HUES64 (cell line): ENCODE results near the gene RAB11FIP3.

Experiments used
- H3K27ac ChIP-seq: 2 replicates; pipeline ENCODE4 v1.7.0; 2013; ENCODE audit warnings: low read depth, low read length, inconsistent platforms
- H3K27me3 ChIP-seq: 2 replicates; pipeline ENCODE4 v1.6.1; 2013; ENCODE audit warnings: mild to moderate bottlenecking, low read length; ENCODE audit not compliant: insufficient read depth
- H3K36me3 ChIP-seq: 2 replicates; pipeline ENCODE4 v1.6.1; 2013; ENCODE audit warnings: mild to moderate bottlenecking, low read length; ENCODE audit not compliant: insufficient read depth
- H3K4me1 ChIP-seq: 2 replicates; pipeline ENCODE4 v1.6.1; 2013; ENCODE audit warnings: mild to moderate bottlenecking, low read length, moderate library complexity; ENCODE audit not compliant: insufficient read depth
- H3K4me3 ChIP-seq: 2 replicates; pipeline ENCODE4 v1.5.1; 2013; ENCODE audit warnings: mild to moderate bottlenecking, low read length, moderate library complexity
- H3K9ac ChIP-seq: 2 replicates; pipeline ENCODE4 v1.6.1; 2013; ENCODE audit warnings: mild to moderate bottlenecking, low read depth, low read length
- H3K9me3 ChIP-seq: 2 replicates; pipeline ENCODE4 v1.6.1; 2013; ENCODE audit warnings: low read depth, low read length; ENCODE audit not compliant: insufficient read depth
- WGBS: fragments of 150-250, 120-280 bp; methylation state at CpG from one replicate; pipeline ENCODE4 v1.1.7; 2013; ENCODE audit warnings: missing lambda C conversion rate; 5-methylcytosine and 5-hydroxymethylcytosine counted together

The RAB11FIP3 gene

DNA sequence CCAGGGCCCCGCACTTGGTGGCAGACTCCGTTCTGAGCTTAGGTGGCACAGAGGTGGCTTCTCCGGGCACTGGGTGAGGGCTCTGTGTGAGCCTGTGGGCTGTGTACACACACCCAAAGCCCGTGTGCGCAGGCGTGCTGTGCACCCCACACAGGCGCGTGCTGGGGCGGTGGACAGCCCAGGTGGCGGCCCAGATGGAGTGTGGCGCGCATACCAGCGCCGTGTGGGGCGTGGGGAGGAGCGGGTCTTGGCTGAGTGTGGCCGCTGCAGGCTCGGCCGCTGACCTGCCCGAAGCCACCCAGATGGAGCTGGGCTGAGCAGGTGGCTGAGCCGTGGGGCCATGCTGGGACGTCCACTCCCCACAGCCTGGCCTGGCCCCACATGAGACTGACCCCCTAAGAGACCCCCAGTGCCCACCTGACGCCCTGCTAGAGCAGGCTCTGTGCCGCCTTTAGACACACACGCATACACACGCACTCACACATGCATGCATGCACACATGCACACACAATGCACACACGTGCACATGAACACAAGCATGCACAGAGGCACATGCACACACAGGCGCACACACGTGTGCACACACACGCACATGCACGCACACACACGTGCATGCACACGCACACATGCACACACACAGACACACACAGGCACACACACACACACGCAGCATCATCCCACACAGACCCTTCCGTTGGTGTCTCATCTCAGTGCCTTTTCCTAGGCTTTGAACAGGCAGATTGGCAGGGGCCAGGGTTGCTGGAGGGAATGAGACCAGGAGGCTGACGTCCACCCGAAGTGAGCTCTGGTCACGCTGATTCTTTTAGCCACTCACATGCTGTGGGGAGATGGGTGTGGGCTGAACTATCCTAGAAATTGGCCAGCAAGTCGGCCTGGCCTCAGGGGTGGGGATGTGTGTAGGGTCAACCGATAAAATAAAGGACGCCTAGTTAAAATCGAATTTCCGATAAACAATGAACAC is 136.8 kb downstream of the RAB11FIP3 start:
- 90% methylated on average over 43 of the region's 43 CpGs for WGBS
- Histone ChIP-seq H3K27me3 (peaks cover 44% of the 10 kb centered on the region), H3K27ac (no peak overlapping the region), H3K9ac (no peak overlapping the region), H3K36me3 (no peaks in the 10 kb centered on the region), H3K4me1 (peaks cover 15% of the 10 kb centered on the region), H3K4me3 (no peak overlapping the region), H3K9me3 (no peaks in the 10 kb centered on the region)

DNA sequence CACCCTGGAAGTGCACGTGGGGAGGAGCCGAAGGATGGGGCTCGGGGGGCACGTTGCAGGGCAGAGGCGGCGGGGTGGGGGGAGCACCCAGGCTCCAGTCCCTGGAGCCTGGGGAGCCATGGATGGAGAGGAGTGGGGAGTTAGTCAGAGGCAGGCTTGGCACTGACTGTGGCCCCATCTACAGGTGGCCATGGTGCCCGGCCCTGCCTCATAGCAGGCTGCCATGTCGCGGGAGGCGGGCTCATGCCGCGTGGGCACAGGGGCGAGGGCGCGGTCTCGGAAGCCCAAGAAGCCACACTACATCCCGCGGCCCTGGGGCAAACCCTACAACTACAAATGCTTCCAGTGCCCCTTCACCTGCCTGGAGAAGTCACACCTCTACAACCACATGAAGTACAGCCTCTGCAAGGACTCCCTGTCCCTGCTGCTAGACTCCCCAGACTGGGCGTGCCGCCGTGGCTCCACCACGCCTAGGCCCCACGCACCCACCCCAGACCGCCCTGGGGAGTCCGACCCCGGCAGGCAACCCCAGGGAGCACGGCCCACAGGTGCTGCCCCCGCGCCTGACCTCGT is 137.7 kb downstream of the RAB11FIP3 start:
- Histone ChIP-seq H3K4me3 (no peak overlapping the region), H3K9me3 (no peaks in the 10 kb centered on the region), H3K4me1 (peaks cover 17% of the 10 kb centered on the region), H3K9ac (no peak overlapping the region), H3K36me3 (no peaks in the 10 kb centered on the region), H3K27me3 (peaks cover 43% of the 10 kb centered on the region), H3K27ac (no peak overlapping the region)
- WGBS, result 92% methylated on average over 30 of the region's 30 CpGs

DNA sequence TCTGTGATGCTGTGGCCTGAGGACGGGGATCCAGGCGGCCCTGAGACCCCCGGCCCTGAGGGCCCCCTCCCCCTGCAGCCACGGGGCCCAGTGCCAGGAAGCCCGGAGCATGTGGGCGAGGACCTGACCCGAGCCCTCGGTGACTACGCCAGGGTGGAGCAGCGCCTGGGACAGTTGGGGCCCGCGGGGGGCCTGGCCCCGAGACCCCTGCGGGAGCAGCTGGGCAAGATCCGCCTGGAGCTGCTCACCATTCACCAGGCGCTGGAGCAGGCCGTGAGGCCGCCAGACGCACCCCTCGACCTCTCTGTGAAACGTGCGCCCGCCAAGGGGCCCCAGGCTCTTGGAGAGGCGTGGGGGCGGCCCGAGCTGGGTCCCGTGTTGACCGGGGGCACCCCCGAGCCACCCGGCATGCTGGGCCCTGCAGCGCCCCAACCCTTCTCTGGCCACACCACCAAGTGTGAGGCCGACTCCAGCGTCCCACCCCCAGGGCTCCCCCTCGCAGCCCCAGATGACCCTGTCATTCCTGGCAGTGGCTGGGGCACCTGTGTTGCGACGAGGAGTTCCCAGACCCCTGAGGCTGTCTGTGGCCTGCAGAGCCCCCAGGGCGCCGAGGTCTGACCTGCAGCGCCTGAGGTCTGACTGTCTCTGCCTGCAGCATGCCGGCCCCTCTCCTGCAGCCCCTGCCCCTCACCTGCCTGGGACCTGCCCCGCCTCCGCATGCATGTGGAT is 139.4 kb downstream of the RAB11FIP3 start:
- H3K4me1 ChIP-seq, result peaks cover 20% of the 10 kb centered on the region
- H3K9me3 ChIP-seq, result no peaks in the 10 kb centered on the region
- no peak overlapping the region for H3K4me3 ChIP-seq
- 91% methylated on average over 42 of the region's 42 CpGs for WGBS
- no peaks in the 10 kb centered on the region for H3K36me3 ChIP-seq
- H3K9ac ChIP-seq, result no peak overlapping the region
- peaks cover 26% of the 10 kb centered on the region for H3K27me3 ChIP-seq
- no peak overlapping the region for H3K27ac ChIP-seq

DNA sequence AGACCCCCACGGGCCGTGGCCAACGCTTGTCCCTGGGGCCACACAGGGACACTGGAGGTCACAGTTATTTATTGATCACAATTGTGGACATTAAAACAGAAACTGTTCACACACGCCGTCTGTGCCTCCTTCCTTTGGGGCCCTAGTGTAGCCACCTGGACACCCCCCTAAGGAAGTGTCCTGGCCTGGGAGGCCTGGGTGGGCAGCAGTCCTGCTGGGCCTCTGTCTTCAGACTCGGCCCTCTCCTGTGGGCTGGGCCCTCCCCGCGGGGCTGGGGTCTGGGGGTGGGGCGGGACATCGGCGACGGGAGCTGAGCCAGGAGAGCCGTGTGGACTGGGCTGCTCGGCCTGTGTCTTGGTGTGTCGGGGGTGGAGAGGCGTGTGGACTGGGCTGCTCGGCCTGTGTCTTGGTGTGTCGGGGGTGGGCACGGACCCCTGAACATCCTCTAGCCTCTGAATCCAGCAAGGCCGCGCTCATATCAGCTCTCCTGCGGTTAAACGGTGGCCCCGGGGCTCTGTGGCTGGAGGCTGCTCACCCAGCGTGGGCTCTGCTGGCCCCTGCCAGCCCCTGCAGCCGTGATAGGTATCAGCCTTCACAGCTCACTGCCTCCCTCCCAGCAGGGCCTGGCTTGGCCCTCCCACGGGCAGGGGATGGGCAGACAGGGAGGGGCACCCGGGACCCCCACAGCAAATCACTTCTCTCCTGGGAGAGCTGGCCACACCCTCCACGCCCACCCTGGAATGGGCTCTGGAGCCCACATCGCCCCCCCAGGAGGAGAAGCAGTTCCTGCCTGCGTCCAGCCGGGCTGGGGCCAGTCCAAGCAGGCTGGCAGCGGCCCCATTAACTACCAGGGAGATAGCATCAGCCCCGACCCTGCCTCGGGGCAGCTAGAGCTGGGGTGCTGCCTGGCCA is 140.2 kb downstream of the RAB11FIP3 start:
- no peak overlapping the region for H3K4me3 ChIP-seq
- WGBS, result 63% methylated on average over 35 of the region's 35 CpGs
- no peaks in the 10 kb centered on the region for H3K36me3 ChIP-seq
- H3K4me1 ChIP-seq, result peaks cover 20% of the 10 kb centered on the region
- H3K9ac ChIP-seq, result no peak overlapping the region
- peaks cover 19% of the 10 kb centered on the region for H3K27me3 ChIP-seq
- no peak overlapping the region for H3K27ac ChIP-seq
- H3K9me3 ChIP-seq, result no peaks in the 10 kb centered on the region

DNA sequence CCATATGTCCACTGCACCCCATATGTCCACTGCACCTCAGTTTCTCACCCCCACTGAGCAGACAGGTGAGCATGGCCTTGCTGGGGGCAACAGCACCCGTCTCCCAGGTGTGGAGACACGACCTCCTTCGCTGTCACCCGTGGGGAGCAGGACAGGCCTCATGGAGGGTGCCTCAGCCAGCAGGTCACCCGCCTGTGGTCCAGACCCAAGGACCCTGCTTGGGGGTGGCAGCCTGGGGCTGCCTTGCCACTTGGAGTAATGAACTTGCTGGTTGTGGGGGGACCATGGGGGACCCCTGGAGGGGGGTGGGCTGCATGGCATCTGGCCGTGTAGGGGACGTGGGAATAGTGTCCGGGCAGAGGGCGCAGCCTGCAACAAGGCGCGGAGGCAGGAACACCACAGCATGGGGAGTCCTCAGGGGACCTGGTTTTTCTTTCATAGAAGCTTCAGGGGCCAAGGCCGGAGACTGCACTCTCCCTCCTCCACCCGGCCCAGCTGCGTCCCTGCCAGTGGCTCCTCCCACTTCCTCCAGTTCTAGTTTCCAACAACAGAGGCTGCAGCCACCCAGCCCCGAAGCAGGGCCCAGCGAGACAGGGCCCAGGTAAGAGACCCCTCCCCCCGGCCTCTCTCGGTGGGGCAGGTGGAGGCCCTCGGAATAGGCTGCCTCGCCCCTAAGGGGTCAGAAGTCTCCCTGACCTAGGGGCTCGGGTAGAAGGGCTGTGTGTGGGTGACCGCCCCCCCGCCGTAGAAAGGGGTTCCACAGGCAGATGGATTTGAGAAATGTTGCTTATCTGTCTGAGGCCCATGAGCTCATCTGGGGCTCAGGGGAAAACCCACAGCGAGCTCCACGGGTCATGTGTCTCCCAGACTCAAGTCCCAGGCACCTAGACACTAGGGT is 141.3 kb downstream of the RAB11FIP3 start, which contains the start of gene NHLRC4:
NHLRC4 (plus strand) TSS at position 531 of the 898 bp plus-strand sequence. CDS start 1,043 bp downstream, outside the sequence.
- peaks cover 1% of the 10 kb centered on the region; the same call in 1 of the 2 replicates for H3K36me3 ChIP-seq
- H3K9ac ChIP-seq, result peak within 1 kb of the TSS; percentile 31; the same call in 1 of the 2 replicates
- 52% methylated on average over 26 of the region's 26 CpGs for WGBS
- H3K27me3 ChIP-seq, result peaks cover 8% of the 10 kb centered on the region
- no peaks in the 10 kb centered on the region for H3K9me3 ChIP-seq
- H3K27ac ChIP-seq, result 0 out of 2 replicates have a peak within 1 kb of the TSS, but pooled peaks have one; percentile 30
- no peak within 1 kb of the TSS for H3K4me3 ChIP-seq
- peaks cover 20% of the 10 kb centered on the region for H3K4me1 ChIP-seq

DNA sequence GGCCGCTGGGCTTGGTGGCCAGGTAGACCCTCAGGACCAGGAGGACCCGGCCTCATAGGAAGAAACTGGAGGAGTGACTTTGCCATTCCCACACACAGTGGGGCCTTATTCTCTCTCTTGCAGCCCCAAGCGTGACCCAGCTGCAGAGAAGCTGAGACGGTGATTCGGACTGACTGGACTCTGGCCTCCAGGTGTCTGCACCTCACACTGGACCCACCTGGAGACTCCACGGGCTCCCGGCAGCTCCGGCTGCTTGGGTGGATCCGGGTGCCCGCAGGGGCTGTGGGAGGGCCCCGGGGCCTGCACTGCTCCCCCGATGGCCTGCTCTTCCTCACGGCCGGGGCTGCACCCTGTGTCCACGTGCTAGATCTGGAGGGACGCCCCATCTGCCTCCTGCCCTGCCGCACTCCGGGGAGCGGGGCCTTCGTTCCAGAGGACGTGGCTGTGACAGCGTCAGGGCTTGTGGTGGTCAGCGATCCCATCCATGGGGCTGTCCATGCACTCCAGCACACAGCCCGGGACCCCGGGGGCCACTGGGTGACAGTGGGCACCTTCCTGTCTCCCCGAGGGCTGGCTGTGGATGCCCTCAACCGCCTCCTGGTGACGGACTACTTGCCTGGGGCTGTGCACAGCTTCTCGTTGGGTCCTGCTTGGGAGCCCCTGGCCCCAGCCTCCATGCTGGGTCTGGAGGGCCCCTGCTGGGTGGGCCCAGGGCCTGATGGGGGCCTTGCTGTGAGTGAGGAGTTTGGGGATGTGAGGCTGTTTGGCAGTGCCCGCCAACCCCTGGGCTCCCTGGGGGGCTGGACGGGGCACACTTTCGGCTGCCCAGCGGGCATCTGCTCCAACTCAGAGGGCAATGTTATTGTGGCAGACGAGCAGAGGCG is 142.2 kb downstream of the RAB11FIP3 start:
- H3K27me3 ChIP-seq, result no peaks in the 10 kb centered on the region

DNA sequence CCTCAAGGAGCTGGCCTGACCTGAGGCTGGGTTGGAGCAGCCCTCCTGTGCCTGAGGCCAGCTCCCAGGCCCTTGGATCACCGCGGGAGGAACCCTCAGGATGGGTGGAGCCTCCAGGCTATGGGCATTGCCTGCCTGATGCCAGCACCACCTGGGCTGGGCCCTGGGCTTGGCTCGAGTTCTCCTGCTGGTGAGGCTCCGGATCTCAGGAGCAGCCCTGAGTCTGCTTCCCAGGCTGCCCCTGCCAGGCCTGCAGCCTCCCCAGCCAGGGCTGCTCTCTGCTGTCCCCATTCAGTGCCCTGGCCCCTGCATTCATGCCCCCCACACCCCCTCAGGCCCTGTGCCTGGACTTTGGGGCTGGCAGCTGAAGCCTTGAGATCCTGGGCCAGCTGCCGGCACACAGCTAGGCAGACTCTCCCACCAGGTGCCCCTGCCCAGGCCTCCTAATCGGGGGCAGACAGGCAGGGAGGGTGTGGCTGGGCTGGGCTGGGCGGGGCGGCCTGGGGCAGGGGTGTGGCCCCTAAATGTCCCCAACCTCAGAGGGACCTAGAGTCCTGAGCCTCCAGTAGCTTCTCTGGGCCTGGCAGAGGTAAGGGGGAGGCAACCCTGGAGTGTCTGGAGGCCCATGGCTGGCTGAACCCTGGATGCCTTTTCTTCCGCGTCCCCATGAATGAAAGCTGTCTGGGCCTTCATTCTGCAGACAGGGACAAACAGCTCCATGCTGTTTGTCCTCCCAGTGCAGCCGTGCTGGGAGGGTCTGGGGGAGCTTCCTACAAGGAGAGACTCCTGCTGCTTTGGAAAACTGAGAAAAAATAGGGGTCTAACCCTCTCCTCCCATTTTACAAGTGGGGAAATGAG is 143.2 kb downstream of the RAB11FIP3 start:
- WGBS, result 75% methylated on average over 11 of the region's 11 CpGs
- Histone ChIP-seq H3K27ac (no peak overlapping the region), H3K36me3 (peaks cover 5% of the 10 kb centered on the region; the same call in 1 of the 2 replicates), H3K4me1 (peaks cover 20% of the 10 kb centered on the region), H3K9me3 (no peaks in the 10 kb centered on the region), H3K9ac (peak overlapping the region; percentile 82; the same call in 1 of the 2 replicates), H3K4me3 (peak overlapping the region; percentile 92), H3K27me3 (no peaks in the 10 kb centered on the region)

More for the DNA sequence above, 142.2 kb downstream of the RAB11FIP3 start:
- Histone ChIP-seq H3K36me3 (peaks cover 5% of the 10 kb centered on the region; the same call in 1 of the 2 replicates), H3K9ac (peak overlapping the region; percentile 31; the same call in 1 of the 2 replicates), H3K4me3 (no peak overlapping the region), H3K9me3 (no peaks in the 10 kb centered on the region), H3K4me1 (peaks cover 20% of the 10 kb centered on the region), H3K27ac (0 out of 2 replicates have a peak overlapping the region, but pooled peaks have one; percentile 30)
- WGBS, result 95% methylated on average over 35 of the region's 35 CpGs

DNA sequence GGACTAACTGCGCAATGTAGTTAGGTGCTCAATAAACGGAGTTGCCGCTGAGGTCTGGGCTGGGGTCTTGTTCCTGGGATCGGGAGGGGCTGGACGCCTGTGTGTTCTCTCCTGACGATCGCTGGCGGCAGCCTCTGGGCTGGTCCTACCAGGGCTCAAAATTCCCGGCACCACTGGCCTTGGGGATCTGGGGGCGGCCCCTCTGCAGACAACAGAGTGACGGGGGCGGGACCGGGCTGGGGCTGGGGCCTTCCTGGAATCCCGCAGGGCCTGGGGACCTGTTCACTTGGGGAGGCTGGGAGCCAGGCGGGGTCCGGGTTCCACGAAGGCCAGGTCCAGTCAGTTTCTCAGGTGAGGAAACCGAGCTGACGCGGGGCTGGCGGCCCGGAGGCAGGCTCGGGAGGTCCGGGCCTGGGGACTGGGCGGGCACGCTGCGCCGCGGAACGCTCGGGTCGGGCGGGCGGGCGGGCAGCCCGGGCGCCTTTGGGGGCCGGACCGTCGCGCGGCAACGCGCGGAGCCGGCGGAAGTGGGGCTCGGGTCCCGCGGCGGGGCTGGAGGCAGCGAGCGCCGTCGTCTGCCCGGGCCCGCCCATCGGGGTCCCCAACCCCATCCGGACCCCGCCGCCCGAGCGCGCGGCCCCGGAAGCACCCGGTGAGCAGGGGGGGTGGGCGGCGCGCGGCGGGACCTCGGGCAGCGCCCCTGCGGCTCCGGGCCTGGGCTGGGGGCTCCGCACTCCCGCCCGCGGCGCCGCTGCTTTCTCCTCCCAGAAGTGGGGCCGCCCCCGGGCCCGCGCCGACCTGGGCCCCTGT is 144.2 kb downstream of the RAB11FIP3 start, which contains the start of gene PIGQ:
PIGQ (plus strand) TSS at position 524 of the 810 bp plus-strand sequence. CDS start 4,107 bp downstream, outside the sequence.
- peak within 1 kb of the TSS; percentile 85 for H3K9ac ChIP-seq
- H3K36me3 ChIP-seq, result peaks cover 9% of the 10 kb centered on the region
- H3K27me3 ChIP-seq, result no peaks in the 10 kb centered on the region
- WGBS, result 1% methylated on average over 87 of the region's 87 CpGs
- H3K9me3 ChIP-seq, result no peaks in the 10 kb centered on the region
- H3K4me1 ChIP-seq, result peaks cover 20% of the 10 kb centered on the region
- peak within 1 kb of the TSS; percentile 79 for H3K27ac ChIP-seq
- H3K4me3 ChIP-seq, result peak within 1 kb of the TSS; percentile 92
